Right lobe of liver (tissue), 6 donors: Measurements from ENCODE around the gene RGS9BP. TPM values are rescaled to one million over a fixed set of nuclear protein-coding genes. Genes with fewer than 3 reads are reported as not detected.

Experiments
- ATAC-seq, 4 donors: fragments of 200-7000 bp; cut with Tn5 transposase; one replicate each; pipeline ENCODE4 v1.9.1; 2020; ENCODE audit warnings: mild to moderate bottlenecking in 4 of 4, moderate library complexity in 4 of 4
- DNase-seq, 3 donors: peaks; one replicate each; pipeline ENCODE4 v3.0.0-alpha.2; 2020
- H3K27ac ChIP-seq, 3 donors: fragments of 200-600 bp; one replicate each; pipeline ENCODE4 v1.8.0; 2022
- H3K27me3 ChIP-seq, 2 donors: fragments of 200-600 bp; one replicate each; pipeline ENCODE4 v1.8.0; 2022
- H3K36me3 ChIP-seq, 4 donors: fragments of 200-600 bp; sonication (generic) in 1 of 4; one replicate each; pipeline versions ENCODE4 v1.5.1 to v1.8.0; 2017 to 2022; ENCODE audit warnings: control low read depth in 1 of 4
- H3K4me1 ChIP-seq, 4 donors: fragments of 200-600 bp; sonication (generic) in 1 of 4; one replicate each; pipeline versions ENCODE4 v1.5.1 to v1.8.0; 2017 to 2022; ENCODE audit warnings: control low read depth in 1 of 4
- H3K4me3 ChIP-seq, 3 donors: fragments of 200-600 bp; one replicate each; pipeline ENCODE4 v1.8.0; 2022
- H3K9me3 ChIP-seq, 4 donors: fragments of 200-600 bp; sonication (generic) in 1 of 4; one replicate each; pipeline versions ENCODE4 v1.5.1 to v1.8.0; 2017 to 2022; ENCODE audit warnings: control low read depth in 1 of 4
- POLR2A ChIP-seq: fragments of 450-650 bp; IDR thresholded peaks from one replicate; pipeline ENCODE4 v1.6.1; 2017; ENCODE audit warnings: antibody characterized with exemption, mild to moderate bottlenecking
- WGBS: methylation state at CpG from one replicate; pipeline ENCODE4 v1.1.6; 2018; ENCODE audit warnings: low coverage, low lambda C conversion rate; ENCODE audit not compliant: insufficient coverage; ENCODE audit errors: missing lambda C conversion rate; 5-methylcytosine and 5-hydroxymethylcytosine counted together
- intact Hi-C, 2 donors: fragments of 100-400 bp; cut with DNase I; formaldehyde crosslinking; loops; one replicate each; pipeline versions ENCODE4 v1.11.2 to v1.14.1; 2022
- total RNA-seq, 6 experiments: library from RNA; depleted of rRNA in 2 of 6; stranded (reverse); fragments of >200 nt in 2 of 6; fragmentation: NEBNext Ultra II Directional in 3 of 6; extraction: Animal tissue kit (Norgen Biotek cat#: 25700) in 3 of 6; gene quantifications; one replicate each; pipeline versions ENCODE4 v1.1.0 to v1.2.4, GENCODE V29; 2016 to 2023
- TF ChIP-seq, protein P1 (sequence below), 4 donors: fragments of 200-600 bp in 3 of 4; fragments of 450-650 bp in 1 of 4; IDR thresholded peaks; one replicate each; pipeline versions ENCODE4 v1.5.1 to v1.8.0; 2016 to 2022; ENCODE audit warnings: antibody characterized with exemption in 4 of 4, mild to moderate bottlenecking in 2 of 4
- donor health status: DM: no; HTN: yes; CAD: no.
- donor health status: DM: no; HTN: no; CAD: no.
- donor health status: DM: no; HTN: no; CAD: no.
- donor health status: DM: no; HTN: yes; CAD: no.
- donor health status: DM: no; HTN: yes; CAD: no.

RGS9BP gene
- total RNA-seq, 6 experiments from 2014 or later: 0.11 TPM; not detected in 5

DNA sequence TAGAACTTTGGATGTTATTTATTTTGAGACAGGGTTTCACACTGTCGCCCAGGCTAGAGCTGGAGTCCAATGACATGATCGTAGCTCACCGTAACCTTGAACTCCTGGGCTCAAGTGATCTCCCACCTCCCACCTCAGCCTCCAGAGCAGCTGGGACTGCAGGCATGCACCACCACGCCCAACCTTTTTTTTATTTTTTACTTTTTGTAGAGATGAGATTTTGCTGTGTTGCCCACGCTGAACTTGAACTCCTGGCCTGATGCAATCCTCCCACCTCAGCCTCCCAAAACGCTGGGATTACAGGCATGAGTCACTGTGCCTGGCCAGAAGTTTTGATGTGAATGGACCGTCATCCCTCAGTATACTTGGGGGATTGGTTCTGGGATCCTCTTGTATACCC, 14.3 kb upstream of the RGS9BP start:
- TF ChIP-seq POLR2A: no peak
- TF ChIP-seq, protein P1, sequence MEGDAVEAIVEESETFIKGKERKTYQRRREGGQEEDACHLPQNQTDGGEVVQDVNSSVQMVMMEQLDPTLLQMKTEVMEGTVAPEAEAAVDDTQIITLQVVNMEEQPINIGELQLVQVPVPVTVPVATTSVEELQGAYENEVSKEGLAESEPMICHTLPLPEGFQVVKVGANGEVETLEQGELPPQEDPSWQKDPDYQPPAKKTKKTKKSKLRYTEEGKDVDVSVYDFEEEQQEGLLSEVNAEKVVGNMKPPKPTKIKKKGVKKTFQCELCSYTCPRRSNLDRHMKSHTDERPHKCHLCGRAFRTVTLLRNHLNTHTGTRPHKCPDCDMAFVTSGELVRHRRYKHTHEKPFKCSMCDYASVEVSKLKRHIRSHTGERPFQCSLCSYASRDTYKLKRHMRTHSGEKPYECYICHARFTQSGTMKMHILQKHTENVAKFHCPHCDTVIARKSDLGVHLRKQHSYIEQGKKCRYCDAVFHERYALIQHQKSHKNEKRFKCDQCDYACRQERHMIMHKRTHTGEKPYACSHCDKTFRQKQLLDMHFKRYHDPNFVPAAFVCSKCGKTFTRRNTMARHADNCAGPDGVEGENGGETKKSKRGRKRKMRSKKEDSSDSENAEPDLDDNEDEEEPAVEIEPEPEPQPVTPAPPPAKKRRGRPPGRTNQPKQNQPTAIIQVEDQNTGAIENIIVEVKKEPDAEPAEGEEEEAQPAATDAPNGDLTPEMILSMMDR (IDR thresholded peaks at IDR 0.05): no peak
- intact Hi-C loops: no loop called here
- H3K9me3 ChIP-seq: no peaks in the 10 kb centered on the region
- no peak overlapping the region for H3K27ac ChIP-seq
- 85% methylated on average over 7 of the region's 7 CpGs for WGBS
- H3K27me3 ChIP-seq: no peaks in the 10 kb centered on the region
- ATAC-seq: no peak
- no peak overlapping the region for H3K4me3 ChIP-seq
- no peaks in the 10 kb centered on the region for H3K4me1 ChIP-seq
- H3K36me3 ChIP-seq: peaks cover 0 to 6% (median 0%) of the 10 kb centered on the region in 4 donors
- DNase-seq: no peak

DNA sequence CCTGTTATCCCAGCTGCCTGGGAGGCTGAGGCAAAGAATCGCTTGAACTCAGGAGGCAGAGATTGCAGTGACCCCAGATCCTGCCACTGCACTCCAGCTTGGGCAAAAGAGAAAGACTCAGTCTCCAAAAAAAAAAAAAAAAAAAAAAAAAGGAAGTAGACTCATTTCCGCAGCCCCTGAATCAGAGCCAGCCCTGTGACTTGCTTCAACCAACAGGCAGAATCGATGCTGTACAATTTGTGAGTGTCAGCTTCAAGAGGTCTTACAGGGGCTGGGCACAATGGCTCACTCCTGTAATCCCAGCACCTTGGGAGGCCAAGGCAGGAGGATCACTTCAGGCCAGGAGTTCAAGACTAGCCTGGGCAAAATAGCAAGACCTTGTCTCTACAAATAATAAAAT, 13.5 kb upstream of the RGS9BP start:
- Histone ChIP-seq H3K36me3 (peaks cover 0 to 6% (median 0%) of the 10 kb centered on the region in 4 donors), H3K4me1 (no peaks in the 10 kb centered on the region), H3K4me3 (no peak overlapping the region), H3K9me3 (no peaks in the 10 kb centered on the region), H3K27ac (no peak overlapping the region), H3K27me3 (no peaks in the 10 kb centered on the region)
- intact Hi-C loops: no loop called here
- ATAC-seq (peak in 3 of 4 donors; percentile 39 to 48 (median 48)), DNase-seq (no peak)
- no peak for TF ChIP-seq POLR2A
- TF ChIP-seq, protein P1 (IDR thresholded peaks at IDR 0.05): no peak
- WGBS: 12% methylated on average over 2 of the region's 3 CpGs

DNA sequence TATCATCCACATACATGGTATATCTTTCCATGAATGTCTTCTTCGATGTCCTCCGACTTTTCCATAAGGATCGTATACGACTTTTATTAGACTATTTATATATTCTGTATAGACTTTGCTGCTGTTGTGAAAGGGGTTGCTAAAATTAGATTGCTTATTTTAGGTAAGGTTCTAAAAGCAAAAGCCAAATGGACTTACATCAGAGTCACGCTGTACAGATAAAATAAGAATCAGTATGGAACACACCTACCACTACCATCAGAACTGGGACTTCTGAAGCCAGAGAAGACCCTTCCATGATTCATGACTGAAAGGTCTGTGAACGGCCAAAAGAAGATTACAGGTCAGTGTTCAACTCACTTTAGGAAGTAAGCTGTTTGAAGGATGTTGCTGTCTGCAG, 9.6 kb upstream of the RGS9BP start:
- intact Hi-C loops: no loop called here
- Histone ChIP-seq H3K27ac (no peak overlapping the region), H3K4me1 (peaks cover 0 to 8% (median 0%) of the 10 kb centered on the region in 4 donors), H3K27me3 (no peaks in the 10 kb centered on the region), H3K9me3 (no peaks in the 10 kb centered on the region), H3K36me3 (no peaks in the 10 kb centered on the region), H3K4me3 (no peak overlapping the region)
- 90% methylated on average over 6 of the region's 6 CpGs for WGBS
- TF ChIP-seq, protein P1 (IDR thresholded peaks at IDR 0.05): no peak
- no peak for TF ChIP-seq POLR2A
- no peak for ATAC-seq
- DNase-seq: no peak

DNA sequence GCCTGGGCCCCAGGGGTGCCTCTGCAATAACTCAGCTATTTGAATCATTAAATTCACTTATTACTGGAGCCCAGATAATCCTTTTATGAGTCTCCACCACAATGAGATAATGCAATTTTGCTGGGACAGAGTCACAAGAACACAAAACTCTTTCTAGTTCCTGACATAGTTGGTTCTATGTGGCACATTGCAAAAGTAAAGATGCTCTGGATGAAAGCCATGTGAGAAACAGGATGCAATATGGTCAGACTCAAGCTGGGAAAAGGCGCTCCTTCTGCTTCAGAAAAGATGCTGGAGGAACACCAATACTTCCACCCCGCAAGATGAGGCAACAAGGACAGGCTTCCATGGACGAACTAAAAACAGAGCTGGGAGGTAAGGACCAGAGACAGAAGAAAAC, 6.3 kb upstream of the RGS9BP start:
- Histone ChIP-seq H3K36me3 (no peaks in the 10 kb centered on the region), H3K27me3 (no peaks in the 10 kb centered on the region), H3K4me1 (peaks cover 0 to 11% (median 0%) of the 10 kb centered on the region in 4 donors), H3K4me3 (no peak overlapping the region), H3K9me3 (no peaks in the 10 kb centered on the region), H3K27ac (no peak overlapping the region)
- no peak for DNase-seq
- ATAC-seq: no peak
- TF ChIP-seq, protein P1 (IDR thresholded peaks at IDR 0.05): no peak
- no peak for TF ChIP-seq POLR2A
- intact Hi-C loops: no loop called here
- WGBS: 87% methylated on average over 3 of the region's 3 CpGs
